Stimulated activated CD8-positive, alpha-beta memory T cell treated with anti-CD3 and anti-CD28 coated beads, Interleukin-4, amount 100 ng/mL, for 24 hours (primary cell): ENCODE results near the gene PPP2CA.
"Not testable (repeated sequence)": the region's sequence is repeated elsewhere in the genome, so short reads cannot be mapped to it uniquely, and the experiment has no call there.

Experiments
- DNase-seq: peaks from one replicate; pipeline ENCODE4 v3.0.0-alpha.2; 2020; ENCODE audit warnings: low read depth

Gene PPP2CA

DNA sequence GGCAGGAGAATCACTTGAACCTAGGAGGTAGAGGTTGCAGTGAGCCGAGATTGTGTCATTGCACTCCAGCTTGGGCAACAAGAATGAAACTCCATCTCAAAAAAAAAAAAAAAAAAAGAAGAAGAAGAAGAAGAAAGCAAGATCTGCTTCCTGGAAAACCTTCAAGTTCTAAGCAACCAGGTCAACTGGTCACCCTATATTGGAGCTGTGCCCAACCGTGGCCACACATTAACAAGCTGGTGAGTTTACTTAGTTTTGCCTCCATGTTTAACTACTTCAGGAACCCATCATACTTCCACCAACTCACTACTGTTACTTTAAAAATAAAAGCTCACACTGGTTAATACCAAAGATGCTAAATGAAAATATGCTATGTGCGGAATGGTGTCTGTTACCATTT, 36.8 kb downstream of the PPP2CA start:
- DNase-seq: no peak

DNA sequence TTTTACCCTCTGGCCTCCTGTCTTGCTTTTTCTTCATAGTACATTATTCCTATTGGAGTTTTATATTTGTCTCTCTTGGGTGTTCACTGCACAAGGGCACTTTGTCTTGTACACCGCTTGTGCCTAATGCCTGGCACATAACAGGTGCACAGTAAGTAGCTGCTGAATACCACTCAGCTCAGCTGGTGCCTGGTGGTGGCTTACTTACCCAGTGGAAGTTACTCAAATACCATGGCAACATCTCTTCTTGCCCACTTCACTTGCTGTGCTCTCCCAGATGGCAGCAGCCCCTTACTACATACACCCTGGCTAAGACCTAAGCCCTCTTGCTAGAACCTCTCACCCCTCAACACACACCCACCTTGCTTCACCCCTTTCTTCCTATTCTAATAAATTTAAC, 37.8 kb downstream of the PPP2CA start:
- no peak for DNase-seq

DNA sequence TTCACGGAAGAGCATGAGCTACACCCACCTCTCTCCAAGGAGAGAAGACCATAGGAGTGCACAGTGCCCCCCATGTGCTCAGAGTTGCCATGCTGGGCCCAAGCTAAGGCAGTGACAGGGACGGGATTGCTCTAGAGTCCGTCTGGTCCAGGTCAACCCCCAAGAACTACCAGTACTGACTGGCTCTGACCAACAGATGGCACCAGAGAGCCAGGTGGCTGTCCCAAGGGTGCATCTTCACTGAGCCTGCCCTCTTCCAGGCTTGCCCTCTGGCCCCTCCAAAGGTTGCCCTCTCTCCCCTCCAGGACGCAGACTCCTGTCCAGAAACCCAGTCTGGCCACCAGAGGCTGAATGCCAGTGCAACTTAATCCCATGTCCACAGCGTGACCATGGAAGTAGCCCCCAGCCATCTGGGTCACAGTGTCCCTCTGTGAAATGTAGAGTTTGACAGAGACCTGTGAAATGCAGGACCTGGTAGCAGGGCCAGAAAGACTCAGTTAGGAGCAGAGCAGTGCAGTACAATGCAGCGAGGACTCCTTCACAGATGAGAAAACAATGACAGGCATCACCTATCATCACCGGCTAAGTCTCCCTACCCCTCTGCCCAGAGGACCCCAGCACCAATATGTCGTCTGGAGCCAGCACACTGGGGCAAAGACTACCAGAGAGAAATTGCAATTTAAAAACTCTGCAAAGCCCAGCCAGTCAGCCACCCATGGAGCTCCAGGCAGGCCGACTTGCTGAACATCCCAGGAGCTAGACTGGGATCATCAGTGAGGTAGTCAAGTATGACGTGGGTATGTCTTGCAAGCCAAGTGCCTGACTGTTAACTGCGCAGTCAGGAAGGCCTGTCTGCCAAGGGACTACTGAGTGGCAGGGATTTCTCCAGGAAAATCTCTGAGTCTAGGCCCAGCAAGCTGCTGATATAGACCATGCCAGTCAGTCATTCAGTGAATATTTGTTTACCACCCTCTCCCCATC, 41.4 kb downstream of the PPP2CA start:
- peak; percentile 53 for DNase-seq

DNA sequence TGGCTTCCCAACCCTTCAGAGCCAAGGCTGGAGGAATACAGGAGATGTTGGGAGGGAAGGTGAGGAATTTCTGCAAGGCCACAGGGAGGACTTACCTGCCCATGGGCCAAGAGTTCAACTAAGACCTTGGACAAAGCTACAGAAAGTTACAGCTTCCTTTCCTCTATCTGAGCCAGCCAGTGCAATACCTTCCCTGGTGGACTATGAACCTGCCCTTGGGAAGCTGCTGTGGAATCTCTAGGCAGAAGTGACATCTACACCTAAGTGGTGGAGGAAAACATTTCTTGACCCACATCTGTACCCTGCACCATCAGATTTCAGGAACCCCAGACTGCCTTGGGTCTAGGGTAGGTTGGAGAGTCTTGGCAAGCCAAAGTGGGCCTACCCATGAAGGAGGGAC, 42.4 kb downstream of the PPP2CA start:
- no peak for DNase-seq

DNA sequence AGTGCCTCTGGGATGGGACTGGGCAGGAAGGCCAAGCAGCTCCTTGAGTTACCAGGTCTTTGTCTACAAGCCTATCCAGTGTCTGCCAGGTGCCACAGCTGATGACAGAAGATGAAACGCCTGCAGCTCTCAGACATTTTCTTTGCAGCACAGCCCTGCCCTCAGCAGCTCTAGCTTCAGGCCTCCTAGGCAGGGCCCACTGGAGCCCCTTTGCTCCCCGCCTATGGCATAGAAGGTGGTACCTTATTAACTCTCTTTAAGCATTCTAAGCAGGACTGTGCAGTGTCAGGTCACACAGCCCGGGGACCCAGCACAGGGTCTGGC, 47.8 kb downstream of the PPP2CA start:
- DNase-seq: no peak

DNA sequence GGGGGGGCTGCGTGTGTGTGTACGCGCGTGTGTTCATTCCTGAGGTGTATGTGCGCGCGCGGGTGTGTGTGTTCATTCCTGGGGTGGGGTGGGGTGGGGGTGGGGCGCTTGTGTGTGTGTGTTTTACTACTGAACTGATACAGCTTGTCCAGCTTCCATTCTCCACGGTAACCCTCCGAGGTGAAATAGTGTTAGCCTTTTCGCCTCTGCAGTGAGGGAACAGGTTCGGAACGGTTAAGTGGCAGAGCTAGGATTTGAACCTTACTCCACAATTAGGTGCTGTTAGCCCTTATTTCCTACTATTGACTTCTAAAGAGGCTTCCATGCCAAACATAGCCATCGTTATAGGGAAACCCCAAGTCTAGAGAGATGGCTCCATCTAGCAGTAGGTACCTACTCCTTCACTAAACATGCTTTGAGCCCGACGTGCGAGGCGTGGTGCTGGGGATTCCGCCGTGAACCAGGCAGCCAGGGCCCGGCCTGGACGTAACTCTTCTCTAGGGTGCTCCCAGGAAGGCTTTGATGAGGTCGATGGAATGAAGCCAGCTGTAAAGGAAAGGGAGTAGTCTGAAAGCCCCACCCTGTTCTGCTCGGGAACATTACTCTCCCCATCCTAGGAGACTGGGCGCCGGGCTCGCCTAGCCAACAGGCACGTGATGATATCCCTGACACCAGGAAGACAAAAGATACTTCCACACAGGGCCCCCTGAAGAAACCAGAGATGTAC, 48.3 kb downstream of the PPP2CA start:
- DNase-seq: no peak

DNA sequence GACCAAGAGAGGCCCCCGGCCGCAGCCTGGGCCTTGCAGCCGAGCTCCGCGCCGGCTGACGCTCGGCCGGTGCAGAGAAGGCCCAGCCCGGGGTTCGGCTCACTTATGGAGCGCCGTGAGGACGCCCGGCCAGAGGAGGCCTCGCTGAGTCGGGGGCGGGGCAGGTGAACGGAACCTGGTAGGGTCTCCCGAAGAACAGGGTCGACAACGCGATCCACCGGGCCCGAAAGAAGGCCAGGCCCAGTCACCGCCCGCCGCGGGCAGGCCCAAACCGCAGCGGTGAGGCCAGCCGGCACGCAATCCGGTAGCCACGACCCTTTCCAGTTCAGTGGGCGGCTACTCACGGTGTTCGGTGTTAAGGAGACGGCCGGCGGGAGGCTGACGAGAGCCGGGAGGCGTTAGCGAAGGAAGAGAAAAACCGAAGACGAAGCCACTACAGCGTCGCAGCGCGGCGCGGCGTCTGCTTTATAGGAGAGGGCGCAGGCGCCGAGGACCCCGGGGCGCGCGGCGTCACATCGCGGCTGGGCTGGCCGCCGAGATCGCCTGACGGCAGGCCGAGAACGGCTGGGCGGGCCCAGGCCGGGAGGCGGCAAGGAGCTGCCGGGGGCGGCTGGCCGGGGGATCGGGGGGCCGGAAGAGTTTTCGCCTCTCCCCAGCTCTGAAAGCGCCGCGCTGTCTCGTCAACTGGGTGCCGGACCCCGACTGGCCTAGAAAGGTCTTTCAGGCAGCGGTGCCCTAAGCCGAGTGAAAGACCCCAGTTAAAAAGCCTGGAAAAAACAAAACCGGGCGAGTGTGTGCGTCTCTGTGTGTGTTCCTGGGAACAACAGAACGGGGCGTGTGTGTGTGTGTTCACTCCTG, 49.1 kb downstream of the PPP2CA start, which contains the start of gene SKP1:
SKP1 (minus strand) TSS at position 440 of the 858 bp plus-strand sequence. CDS start 2,928 bp downstream, outside the sequence.
- peak; percentile 71 for DNase-seq

DNA sequence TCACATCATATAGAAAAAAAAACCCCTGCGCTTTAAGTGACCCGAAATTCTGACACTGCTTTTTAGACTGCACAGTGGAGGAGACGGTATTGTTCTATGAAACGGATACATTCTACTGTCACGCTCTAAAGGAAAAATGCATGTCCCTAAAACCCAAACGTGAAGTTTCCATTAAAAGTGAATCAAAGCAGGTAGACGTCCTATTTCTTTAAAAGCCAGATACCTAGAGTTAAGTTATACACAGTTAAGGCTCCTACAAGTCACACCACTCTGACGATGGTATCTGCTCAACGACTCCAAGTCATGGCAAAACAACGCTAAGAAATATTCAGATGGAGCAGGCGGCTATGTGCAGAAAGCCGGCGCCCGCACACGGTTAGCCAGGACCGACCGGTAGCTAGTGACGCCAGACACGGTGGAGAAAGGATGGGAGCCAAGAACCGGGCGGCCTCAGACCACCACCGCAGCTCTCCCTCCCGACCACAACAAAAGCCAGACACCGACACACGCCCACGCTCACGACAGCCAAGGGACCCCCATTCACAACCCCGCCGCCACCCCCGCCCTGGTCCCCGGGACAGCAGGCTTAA, 49.9 kb downstream of the PPP2CA start:
- DNase-seq: no peak

DNA sequence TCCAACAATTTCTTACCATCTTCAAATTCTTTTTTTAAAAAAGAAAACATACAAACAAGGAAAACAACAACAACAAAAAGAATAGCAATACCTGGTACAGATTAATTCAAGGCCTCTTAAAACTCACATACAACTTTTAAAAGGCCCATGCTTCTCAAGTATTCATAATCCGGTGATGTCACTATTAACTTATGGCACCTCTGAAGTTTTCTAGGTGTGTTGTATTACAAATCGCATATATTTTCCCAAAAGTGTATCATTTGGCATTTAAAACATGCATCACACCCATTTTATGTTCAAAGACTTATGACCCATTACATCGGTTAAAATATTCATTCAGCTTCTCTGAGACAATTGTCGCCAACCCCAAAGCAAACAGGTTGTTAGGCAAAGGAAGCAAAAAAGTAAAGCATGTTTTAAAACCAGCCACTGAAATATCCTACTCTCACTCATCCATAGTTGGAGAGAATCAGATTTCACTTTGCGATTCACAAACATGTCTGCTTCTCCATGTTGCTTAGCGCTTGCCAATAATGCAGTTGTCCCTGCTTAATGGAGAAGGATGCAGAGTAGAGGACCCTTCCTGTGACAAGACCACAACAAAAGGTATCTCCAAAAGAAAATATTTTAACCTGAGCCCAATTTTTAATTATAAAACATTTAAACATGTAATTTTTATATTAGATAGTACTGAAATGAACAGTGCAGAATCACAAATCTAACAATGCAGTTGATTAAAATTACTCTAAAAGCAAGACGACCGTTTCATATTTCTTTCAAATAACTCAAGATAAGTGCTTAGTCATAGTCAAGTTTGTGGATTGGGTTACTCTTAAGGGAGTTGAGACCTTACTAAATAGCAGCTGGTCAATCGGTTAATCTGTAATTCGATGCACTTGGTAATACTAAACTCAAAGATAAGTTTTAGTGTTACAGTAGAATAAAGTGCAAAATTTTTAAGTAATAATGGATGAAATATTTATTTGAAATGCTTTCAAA, 50.7 kb downstream of the PPP2CA start:
- no peak for DNase-seq

DNA sequence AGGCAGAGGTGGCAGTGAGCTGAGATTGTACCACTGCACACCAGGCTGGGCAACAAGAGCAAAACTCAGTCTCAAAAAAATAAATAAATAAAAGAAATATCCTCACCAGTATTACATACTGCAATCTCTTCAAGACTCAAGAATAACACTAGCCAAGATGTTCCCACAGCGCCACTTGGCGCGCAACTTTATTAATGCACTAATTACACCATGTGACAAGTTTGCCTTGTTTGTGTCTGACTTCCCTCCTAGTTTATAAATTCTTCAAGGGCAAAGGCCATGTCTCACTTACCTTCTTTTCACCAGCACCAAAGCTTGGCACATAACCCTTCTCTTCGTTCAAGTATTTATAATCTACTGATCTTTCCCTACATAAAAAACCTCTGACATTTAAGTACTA, 53.9 kb downstream of the PPP2CA start:
- no peak for DNase-seq

DNA sequence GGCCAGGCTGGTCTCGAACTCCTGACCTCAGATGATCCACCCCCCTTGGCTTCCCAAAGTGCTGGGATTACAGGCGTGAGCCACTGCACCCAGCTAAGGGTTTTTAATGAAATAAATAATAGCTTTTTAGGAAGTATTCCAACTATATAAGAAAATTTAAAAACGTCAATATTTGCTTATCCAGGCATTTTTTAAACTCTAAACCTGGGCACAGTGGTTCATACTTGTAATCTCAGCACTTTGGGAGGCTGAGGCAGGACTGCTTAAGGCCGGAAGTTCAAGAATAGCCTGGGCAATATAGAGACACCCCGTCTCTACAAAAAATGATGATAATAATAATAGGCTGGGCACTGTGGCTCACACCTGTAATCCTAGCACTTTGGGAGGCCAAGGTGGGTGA, 63.3 kb downstream of the PPP2CA start:
- no peak for DNase-seq

DNA sequence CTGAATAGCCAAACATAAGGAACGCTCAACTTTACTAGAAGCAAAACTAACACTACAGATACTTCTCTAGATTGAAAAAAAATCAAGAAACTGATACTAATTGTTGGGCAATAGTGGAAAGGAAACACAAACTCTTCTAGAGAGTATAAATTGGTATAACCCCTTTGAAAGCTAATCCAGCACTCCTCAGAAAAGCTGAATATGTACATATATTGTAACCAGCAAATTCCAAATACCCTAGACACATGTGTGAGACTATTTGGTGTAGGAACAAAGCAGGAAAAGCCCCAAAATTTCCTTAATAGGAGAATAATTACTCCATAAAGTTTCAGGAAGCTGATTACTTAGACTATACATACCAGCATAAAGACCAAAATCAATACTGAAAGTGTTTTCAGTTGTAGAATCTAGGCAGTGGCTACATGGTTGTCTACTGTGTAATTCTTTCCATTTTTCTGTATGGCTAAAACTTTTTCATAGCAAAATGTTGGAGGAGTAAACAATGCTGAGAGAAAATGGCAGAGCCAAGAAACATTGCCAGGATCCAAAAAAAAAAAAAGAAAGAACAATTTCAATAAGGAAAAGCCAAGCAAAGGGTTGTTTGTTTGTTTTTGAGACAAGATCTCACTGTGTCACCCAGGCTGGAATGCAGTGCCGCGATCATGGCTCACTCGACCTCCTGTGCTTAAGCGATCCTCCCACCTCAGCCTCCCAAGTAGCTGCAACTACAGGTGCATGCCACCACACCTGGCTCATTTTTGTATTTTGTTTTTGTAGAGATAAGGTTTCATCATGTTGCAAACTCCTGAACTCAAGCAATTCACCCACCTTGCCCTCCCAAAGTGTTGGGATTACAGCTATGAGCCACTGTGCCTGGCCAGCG, 64.1 kb downstream of the PPP2CA start:
- no peak for DNase-seq

DNA sequence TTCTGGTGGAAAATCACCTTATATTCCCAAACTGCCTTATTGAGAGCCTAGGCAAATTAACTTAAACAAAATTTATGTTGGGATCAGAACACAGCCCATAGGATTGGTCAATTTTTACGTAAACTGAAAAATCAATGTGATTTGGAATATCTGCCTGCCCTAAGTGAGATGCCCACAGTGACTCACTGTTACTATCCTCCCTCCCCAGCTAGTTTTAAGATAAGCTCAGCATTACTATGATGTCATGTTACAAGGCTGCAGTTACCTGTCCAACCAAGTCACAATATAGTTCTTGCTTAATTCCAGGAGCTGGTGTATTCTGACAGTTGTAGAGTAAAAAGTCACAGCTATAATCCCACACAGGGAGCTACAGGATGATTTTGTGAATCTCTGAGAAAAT, 72.2 kb downstream of the PPP2CA start:
- no peak for DNase-seq

DNA sequence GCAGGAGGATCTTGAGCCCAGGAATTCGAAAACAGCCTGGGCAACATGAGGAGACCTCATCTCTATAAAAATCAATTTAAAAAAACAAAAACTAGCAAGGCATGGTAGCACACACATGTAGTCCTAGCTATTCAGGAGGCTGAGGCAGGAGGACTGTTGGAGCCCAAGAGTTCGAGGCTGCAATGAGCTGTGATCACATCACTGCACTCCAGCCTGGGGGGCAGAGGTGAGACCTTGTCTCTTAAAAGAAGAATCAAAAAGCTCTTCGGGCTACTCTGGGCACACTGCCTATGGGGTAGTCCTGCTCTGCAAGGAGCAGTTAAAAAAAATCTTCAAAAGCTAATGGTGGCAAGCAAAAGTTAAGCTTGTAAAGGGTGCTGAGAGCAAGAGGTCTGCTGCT, 72.6 kb downstream of the PPP2CA start:
- no peak for DNase-seq

DNA sequence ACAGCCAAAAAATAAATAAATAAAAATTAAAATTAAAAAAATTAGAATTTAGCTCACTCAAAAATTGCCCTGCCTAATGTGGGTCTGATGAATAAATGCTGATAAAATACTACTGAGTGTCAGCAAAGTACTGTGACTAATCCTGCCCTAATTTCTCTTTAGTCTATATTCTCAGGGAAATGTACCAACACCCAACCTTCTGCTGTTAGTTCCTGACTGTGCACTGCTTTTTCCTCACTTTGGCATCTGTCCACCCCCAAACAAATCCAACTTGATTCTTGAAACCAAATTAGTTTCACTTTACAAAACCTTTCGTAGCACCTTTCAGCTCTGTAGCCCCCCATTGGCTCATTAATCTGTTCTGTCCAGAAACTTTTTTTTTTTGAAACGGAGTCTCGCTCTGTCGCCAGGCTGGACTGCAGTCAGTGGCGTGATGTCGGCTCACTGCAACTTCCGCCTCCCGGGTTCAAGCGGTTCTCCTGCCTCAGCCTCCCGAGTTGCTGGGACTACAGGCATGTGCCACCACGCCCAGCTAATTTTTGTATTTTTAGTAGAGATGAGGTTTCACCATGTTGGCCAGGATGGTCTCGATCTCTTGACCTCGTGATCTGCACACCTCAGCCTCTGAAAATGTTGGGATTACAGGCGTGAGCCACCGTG, 73.6 kb downstream of the PPP2CA start:
- not testable (repeated sequence) for DNase-seq

DNA sequence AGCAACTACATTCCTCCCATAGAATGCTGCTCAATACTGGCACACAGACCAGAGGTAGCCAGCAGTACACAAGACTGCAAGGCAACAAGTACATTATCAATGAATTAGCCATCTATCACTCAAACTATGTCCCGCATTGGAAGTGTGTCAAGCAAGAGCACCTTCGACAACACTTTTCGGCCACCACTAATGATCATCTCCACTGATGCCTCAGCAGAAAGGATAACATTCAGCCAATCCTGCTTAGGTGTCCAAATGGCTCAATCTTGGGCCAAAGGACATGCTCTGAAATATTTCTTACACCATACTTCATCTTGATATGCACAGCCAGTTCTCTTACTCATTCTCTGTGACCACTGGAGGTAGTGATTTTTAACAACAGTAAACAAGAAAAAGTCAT, 74.2 kb downstream of the PPP2CA start:
- no peak for DNase-seq

DNA sequence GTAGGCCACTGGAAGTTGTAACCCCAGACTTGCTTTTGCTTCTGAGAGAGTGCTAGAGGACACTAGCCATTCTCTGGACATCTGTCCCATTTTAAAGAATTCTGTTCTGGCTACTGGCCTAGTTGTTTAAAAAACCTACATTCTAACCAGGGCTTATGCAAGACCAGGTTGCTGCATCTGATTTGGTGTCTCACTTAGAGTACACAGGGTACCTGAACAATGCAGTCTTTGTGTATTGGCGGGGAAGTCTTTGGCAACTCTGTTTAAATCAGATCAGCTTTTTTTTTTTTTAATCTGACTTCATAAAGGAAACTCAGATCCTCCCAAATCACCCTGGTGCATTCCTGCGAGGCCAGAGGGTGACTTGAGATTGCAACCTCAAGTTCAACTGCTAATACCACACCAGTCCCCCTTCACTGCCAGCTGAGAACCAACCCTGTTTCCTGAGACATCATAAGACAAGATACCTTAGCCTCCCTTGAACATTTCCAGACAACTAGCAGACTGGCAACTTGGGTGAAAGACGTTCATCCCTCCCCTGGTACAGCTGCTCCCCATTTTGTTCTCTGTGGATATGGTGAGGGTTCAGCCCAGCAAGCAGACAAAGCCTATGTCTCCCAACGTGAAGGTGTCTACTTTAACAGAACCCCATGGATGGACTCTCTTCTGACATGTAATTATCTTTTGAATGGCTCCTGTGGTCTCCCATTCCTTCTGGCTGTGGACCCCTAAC, 76.1 kb downstream of the PPP2CA start:
- DNase-seq: no peak

DNA sequence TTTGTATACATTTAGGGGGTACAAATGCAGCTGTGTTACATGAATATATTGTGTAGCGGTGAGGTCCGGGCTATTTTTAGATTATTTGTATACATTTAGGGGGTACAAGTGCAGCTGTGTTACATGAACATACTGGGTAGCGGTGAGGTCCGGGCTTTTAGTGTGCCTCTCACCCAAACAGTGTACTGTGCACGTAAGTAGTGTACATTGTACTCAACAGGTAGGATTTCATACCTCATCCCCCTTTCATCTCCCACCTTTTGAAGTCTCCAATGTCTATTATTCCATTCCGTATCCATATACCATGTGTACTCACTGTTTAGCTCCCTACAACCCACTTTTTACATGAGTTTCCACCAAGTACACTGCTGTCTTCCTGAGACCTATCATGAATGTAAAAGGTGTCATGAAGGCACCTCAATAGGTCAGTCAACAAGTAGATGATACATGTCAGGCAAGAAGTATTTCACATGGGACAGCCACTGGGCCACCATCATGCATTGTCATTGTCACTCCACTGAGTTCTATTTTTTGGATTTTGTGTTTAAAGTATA, 76.8 kb downstream of the PPP2CA start:
- DNase-seq: no peak
